Measurements from ENCODE around the gene ORAI3. TPM values are rescaled to one million over a fixed set of nuclear protein-coding genes. Genes with fewer than 3 reads are reported as not detected.
A peak's percentile ranks its signal among the peaks of the same experiment; 100 is the strongest.

Gene ORAI3
- total RNA-seq, 3 donors from 2014 or later = 20.0 to 40.5 (median 25.9) TPM

- Histone ChIP-seq H3K27me3 (no peaks in the 10 kb centered on the region), H3K9me3 (no peaks in the 10 kb centered on the region), H3K4me1 (peaks cover 0 to 7% of the 10 kb centered on the region in 2 donors), H3K4me3 (peak within 1 kb of the TSS; percentile 65 to 85 (median 67)), H3K27ac (peak within 1 kb of the TSS; percentile 94 to 97), H3K36me3 (no peaks in the 10 kb centered on the region)
- DNase-seq (ENCODE audit: low spot score in 2 of 2) = no peak
- intact Hi-C loops (cut with DNase I; ENCODE audit: low total_unique reads) = no loop called here
- TF ChIP-seq POLR2AphosphoS5 (IDR thresholded peaks at IDR 0.05) (no peak), CTCF (IDR thresholded peaks at IDR 0.05) (no peak), POLR2A (IDR thresholded peaks at IDR 0.05) (no peak)
Observed at GRCh38 chr16:30923554-30924075, 25.3 kb upstream of the ORAI3 start, which contains the start of gene FBXL19. FBXL19 (plus strand) TSS chr16:30923572; CDS start chr16:30925755, 2,183 bp downstream.

- no peak for DNase-seq (ENCODE audit: low spot score in 2 of 2)
- Histone ChIP-seq H3K27me3 (no peaks in the 10 kb centered on the region), H3K27ac (peak overlapping the region; percentile 94 to 97), H3K9me3 (no peaks in the 10 kb centered on the region), H3K4me3 (peak overlapping the region; percentile 65 to 85 (median 67)), H3K36me3 (no peaks in the 10 kb centered on the region), H3K4me1 (peaks cover 0 to 7% of the 10 kb centered on the region in 2 donors)
- TF ChIP-seq CTCF (IDR thresholded peaks at IDR 0.05) (no peak), POLR2A (IDR thresholded peaks at IDR 0.05) (no peak), POLR2AphosphoS5 (IDR thresholded peaks at IDR 0.05) (no peak)
- intact Hi-C loops (cut with DNase I; ENCODE audit: low total_unique reads) = no loop called here
Observed at GRCh38 chr16:30924076-30924912, 24.6 kb upstream of the ORAI3 start.

DNA sequence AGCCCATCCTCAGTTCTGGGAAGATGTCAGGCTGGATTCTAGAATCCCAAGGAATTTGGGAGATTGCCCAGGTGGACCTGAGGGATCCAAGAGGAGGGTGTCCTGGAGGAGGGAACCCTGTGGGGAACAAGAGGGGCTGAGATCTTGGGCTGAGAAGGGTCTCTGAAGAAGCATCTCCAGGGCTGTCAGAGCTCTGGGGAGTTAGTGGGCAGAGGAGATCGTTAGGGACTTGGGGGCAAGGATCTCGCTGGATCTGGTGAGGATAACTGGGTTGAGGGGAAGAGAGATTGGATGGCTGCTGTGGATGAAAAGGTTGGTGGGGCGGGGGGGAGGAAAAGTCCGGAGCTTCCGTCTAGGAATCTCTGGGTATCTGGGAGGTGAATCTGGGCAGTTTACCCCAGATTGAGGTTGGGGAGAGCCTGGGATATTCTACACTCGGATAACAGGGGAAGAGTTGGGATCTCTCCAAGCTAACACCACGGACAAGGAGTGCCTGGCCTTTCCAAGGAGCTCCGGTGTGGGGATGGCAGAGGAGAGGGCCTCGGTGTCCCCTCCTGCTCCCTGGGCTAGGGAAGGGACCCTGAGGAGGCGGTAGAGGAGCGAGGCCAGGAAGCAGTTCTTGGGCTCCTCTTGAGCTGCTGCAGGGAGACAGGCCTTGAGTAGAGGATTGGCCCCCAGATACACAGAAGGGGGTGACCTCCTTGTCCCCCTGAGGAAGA lies 23.8 kb upstream of the ORAI3 start:
- intact Hi-C loops (cut with DNase I; ENCODE audit: low total_unique reads) = no loop called here
- no peak for TF ChIP-seq CTCF (IDR thresholded peaks at IDR 0.05)
- no peak for TF ChIP-seq POLR2AphosphoS5 (IDR thresholded peaks at IDR 0.05)
- no peak for TF ChIP-seq POLR2A (IDR thresholded peaks at IDR 0.05)
- Histone ChIP-seq H3K27ac (peak overlapping the region; percentile 94 to 97), H3K9me3 (no peaks in the 10 kb centered on the region), H3K4me3 (peak overlapping the region; percentile 65 to 85 (median 67)), H3K4me1 (peaks cover 0 to 7% of the 10 kb centered on the region in 2 donors), H3K27me3 (no peaks in the 10 kb centered on the region), H3K36me3 (no peaks in the 10 kb centered on the region)
- DNase-seq (ENCODE audit: low spot score in 2 of 2) = no peak

DNA sequence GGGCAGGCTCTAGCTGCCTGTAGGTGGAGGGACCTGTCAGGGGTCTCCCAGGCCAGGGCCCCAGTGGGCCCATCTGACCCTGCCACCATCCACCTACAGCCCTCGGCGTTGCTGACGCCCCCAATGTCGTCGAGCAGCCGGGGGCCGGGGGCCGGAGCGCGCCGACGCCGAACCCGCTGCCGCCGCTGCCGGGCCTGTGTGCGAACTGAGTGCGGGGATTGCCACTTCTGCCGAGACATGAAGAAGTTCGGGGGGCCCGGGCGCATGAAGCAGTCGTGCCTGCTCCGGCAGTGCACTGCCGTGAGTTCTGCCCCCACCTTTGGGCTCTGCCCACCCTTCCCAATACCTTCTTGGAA lies 23.3 kb upstream of the ORAI3 start:
- H3K27ac ChIP-seq = peak overlapping the region; percentile 94 to 97

More for the DNA sequence above, 23.3 kb upstream of the ORAI3 start:
- Histone ChIP-seq H3K27me3 (no peaks in the 10 kb centered on the region), H3K36me3 (no peaks in the 10 kb centered on the region), H3K4me1 (peaks cover 0 to 7% of the 10 kb centered on the region in 2 donors), H3K9me3 (no peaks in the 10 kb centered on the region), H3K4me3 (no peak overlapping the region)
- no peak for TF ChIP-seq POLR2AphosphoS5 (IDR thresholded peaks at IDR 0.05)
- TF ChIP-seq CTCF (IDR thresholded peaks at IDR 0.05) = no peak
- no peak for TF ChIP-seq POLR2A (IDR thresholded peaks at IDR 0.05)
- intact Hi-C loops (cut with DNase I; ENCODE audit: low total_unique reads) = no loop called here
- no peak for DNase-seq (ENCODE audit: low spot score in 2 of 2)

Measured in breast epithelium (tissue), 4 donors.